Measurements from ENCODE around the gene AUTS2.

AUTS2 gene

GRCh38 chr7:69625798-69626197 lies 27.5 kb downstream of the AUTS2 start:
- FAIRE-seq, result no peak

DNA sequence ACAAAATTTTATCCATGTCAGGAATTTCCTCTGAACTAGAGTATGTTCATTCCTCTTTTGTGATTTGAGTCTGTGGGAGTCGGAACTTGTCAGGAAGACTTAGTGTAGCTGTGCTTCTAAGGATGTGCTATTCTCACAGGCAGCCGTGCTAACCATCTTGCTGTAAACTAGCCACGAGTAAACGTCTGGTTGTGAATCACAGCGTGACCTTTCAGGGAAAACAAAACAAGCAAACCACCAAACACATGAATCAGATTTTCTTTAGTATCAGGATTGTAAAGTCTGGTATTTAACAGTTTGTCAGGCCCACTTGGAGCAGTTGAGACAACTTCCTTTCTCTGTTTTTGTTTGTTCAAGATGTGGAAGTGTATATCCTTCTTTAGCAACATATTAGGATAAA lies 32.0 kb downstream of the AUTS2 start:
- no peak for FAIRE-seq

- no peak for FAIRE-seq
Measured at GRCh38 chr7:69631131-69631530, 32.9 kb downstream of the AUTS2 start.

GRCh38 chr7:69632280-69632679 lies 34.0 kb downstream of the AUTS2 start:
- no peak for FAIRE-seq

DNA sequence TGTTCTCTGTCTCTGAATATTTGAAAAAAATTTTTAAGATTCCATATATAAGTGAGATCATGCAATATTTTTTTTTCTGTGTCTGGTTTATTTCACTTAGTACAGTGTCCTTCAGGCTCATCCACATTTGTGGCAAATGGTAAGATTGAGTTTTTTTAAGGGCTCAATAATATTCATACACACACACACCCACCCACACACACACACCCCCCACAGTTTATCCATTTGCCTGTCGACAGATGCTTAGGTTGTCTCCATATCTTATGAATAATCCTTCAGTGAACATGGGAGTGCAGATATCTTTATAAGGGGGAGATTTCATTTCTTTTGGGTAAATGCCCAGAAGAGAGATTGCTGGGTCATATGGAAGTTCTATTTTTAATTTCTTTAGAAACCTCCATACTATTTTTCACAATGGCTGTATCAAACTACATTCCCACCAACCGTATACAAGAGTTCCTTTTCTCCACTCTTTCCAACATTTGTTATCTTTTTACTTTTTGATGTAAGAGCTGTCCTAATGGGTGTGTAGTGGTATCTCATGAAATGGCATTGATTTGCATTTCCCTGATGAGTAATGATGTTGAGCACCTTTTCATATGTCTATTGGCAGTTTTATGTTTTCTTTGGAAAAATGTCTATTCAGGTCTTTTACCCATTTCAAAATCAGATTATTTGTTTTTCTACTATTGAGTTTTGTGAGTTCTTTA lies 35.0 kb downstream of the AUTS2 start:
- FAIRE-seq, result no peak

GRCh38 chr7:69635555-69636185 lies 37.4 kb downstream of the AUTS2 start:
- no peak for FAIRE-seq

GRCh38 chr7:69638674-69639073 lies 40.4 kb downstream of the AUTS2 start:
- no peak for FAIRE-seq

GRCh38 chr7:69640216-69640615 lies 41.9 kb downstream of the AUTS2 start:
- no peak for FAIRE-seq

GRCh38 chr7:69640925-69641594 lies 42.8 kb downstream of the AUTS2 start:
- no peak for FAIRE-seq

DNA sequence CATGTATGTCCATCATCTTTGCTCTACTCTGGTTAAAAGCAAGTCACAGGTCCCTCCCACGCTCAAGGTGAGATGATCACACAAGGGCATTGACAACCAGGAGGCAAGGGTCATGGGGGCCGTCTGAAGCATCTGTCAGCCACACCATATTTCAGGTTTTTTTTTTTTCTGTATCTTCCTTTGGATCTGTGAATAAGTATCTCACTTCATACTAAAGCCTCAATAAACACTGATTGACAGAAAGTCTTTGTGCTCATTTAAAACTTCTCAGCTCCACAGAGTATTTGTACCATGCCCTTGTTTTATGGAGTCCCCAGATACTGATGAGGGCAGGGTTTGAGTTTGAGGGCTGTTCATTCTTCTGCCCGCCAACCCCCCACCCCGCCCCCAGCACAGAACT lies 45.0 kb downstream of the AUTS2 start:
- FAIRE-seq, result no peak

GRCh38 chr7:69643708-69644445 lies 45.6 kb downstream of the AUTS2 start:
- FAIRE-seq, result no peak

DNA sequence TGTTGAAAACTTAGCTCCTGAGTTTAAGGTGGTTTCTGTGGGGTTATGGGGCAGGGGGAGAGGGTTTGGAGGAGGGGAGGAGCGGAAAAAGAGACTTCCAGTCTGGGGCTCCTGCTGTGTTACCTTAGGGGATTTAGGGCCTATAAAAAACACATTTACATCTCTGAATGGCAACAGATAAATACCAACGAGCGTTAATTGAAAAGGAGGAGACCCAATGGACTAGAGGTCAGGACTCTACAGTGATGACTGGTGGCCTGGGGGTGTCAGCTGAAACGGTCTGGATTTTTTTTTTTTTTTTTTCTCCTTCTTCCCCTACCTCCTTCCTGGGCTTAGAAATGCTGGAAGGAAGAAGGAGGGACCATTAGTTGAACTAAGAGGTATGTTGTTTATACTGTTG lies 47.4 kb downstream of the AUTS2 start:
- no peak for FAIRE-seq

DNA sequence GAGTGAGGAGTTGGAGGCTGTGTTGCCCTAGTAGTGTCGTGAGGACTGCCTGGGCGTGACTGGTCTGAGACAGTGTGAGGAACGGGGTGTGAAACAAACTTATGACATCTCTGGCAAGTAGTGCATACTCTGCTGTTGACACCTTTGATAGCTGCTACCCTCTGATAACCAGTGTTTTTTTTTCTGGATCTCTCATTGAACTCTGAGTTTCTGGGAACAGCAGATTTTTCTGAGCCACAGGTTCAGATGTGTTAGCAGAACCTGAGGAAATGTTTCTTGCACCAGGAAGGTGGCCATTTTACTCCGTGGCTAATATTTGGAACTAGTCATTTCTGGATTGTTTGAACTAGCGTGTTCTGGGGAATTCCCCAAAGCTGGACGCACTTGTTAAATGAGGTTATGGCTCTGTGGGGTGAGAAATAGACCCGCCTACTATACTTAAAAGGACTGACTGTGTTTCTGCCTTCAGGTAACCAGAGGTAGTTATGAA lies 52.9 kb downstream of the AUTS2 start:
- no peak for FAIRE-seq

DNA sequence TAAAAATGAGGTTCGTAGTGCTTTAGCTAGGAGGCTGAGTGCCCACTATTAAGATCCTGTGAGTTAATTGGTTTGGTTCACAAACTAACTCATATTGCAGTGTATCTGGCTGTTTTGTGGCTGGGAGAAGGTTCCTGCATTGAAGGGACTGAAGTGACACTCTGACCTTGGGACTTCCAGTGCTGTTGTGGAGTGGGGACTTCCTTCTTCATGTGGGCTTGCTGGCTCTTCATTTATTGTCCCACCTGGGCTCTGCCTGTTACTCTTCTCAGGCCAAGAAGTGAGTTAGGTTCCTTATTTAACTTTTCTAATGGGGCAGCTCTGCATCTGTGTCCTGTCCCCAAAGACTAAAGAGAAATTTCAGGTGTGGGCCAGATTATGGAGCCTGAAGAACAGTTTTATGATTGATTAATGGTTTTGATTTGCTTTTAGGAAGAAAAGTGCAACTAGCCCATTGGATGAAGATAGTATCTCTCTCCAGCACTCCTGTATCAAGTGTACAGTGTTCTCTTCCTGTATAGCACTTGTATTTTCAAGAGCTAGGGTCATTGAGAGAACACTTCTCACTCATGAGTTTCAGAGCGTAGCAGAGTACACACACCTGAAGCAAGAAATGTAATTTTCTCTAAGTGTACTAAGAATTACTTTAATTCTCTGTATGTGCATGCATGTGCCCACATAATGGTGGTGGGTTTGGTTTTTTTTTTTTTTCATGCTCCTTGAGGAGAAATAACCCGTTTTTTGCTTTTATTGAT lies 54.8 kb downstream of the AUTS2 start:
- FAIRE-seq, result no peak

GRCh38 chr7:69653806-69654205 lies 55.5 kb downstream of the AUTS2 start:
- FAIRE-seq, result no peak

DNA sequence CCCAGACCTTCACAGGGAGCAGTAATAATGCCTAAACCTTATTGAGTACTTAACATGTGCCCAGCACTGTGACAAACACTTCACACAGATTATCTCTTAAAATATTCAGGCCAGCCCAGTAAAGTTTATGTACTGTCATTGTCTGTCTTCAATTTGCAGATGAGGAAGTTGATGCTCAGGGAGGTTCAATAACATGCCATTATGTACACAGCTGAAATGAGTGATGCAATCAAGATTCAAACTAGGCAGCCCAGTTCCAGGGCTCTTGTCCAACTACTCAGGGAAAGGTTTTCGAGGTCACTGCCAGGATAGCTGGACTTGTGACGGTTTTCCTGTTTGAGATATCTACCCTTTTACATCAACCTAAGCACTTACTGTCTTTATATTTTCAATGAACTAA lies 56.1 kb downstream of the AUTS2 start:
- no peak for FAIRE-seq

DNA sequence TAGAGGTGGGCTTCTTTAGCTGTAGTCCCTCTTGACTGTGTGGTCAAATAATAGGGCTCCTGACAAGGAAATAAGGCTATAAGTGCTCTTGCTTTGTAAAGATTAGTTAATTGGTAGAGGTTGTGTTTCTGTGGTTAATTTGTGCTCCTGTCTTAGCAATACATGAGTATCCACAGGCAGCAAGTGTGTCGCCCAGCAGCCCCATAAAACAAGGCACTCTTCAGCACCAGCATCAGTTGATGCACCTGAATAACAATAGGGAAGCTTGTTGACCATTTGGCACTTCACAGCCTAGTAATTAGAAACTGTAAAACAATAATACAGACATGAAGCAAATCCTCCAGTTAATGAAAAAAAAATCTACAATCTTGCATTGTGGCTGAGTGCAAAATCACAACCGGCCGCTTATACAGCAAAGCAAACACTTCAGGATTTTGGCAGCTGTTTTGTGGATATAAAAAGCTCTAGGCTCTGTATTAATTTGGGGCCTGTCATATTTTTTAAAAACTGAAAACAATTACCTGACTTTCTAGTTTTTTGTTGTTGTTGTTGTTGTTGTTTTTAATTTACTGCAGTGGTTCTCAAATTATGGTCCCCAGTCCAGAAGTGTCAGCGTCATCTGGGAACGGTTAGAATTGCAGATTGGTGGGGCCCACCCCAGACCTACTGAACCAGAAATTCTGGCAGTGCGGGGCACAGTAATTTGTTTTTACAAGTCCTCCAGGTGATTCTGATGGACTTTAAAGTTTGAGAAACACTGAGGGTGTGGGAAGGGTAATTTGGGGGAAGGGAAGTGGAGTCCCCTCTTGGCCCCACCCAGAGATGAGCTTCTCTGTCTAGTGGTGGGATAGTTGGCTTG lies 56.8 kb downstream of the AUTS2 start:
- FAIRE-seq, result no peak

DNA sequence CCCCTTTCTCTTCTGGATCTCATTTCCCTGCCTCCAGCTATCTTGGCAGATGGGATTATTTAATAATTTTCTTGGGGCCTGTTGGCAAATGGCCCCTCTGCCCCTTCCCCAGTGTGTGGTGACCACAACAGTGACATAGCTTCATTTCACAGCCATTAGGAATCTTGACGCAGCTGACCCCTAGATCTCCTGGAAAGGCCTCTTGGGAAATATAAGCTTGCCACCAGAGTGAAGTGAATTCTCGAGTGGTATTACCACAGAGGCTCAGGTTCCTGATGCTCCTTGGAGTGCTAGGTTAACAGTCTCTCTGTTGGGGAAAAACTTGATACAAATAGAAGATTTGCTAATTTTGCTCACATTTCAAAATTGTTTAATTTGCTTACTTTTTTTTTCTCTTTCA lies 57.8 kb downstream of the AUTS2 start:
- FAIRE-seq, result no peak

- no peak for FAIRE-seq
Measured at GRCh38 chr7:69656890-69657289, 58.6 kb downstream of the AUTS2 start.

DNA sequence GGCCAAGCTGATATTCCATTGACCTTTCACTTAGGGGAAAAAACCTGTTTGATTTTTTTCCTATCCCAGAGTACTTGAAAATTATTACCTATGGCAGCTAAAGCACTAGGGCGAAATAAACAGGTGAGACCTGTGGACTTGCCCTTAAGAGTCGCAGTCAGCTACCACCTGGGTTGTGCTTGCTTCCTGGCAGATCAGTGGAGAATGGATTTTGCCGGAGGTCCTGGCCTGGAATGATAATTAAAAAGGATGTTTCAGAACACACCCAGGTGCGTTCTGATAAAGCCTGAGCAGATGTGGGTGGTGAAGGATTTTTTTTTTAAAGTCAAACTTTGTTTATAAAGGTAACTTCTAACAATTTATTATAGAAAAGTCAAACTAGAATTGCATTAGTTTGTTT lies 59.1 kb downstream of the AUTS2 start:
- no peak for FAIRE-seq

GRCh38 chr7:69657985-69658384 lies 59.7 kb downstream of the AUTS2 start:
- FAIRE-seq, result no peak

DNA sequence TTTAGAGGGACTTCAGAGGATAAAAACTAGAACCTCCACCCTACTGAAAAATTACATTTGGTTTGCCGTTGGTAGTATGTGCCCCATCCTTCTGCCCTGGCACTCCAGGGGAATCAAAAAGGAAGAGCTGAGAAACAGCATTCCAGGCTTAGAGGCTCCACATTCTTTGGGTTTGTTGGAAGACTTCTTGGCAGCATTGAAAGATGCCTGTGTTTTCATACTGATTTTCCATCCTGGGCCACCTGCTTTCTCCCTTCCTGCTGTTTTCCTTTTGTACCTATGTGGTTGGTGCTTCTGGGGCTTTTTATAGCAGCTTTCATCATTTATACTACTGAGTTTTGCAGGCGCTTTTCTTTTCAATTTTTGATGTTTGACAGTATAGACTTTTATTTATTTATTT lies 61.7 kb downstream of the AUTS2 start:
- no peak for FAIRE-seq

All from A204.1 (cell line).